Measurements from ENCODE around the gene ACKR1.

The ACKR1 gene

GRCh38 chr1:159229260-159229885, 24.7 kb downstream of the ACKR1 start:
- no peak for TF ChIP-seq CTCF (IDR thresholded peaks at IDR 0.05; ENCODE audit: control insufficient read depth, insufficient read depth, low read depth, low read length, missing control alignments)
- H3K4me3 ChIP-seq (ENCODE audit: control insufficient read depth, low read depth, low read length), result no peak overlapping the region
- DNase-seq (ENCODE audit: low read depth), result no peak

DNA sequence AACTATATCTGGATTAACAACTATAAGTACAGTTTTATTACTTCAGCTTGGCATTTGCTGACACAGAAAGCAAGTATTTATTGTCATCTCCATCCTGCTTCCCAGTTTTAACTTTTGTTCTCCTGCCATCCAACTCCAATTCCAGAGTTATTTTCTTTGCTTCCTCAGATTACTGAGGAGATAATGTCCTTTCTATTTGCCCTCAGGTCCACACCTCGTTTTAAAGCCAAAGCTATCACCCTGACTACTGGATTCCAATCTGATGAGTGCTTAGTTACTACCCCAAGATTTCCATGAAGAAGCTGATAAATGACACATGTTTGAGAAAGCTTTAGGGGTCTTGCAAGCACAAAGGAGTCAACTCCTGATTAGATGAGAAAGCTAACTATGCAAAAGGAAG, 25.2 kb downstream of the ACKR1 start:
- no peak for TF ChIP-seq CTCF (IDR thresholded peaks at IDR 0.05; ENCODE audit: control insufficient read depth, insufficient read depth, low read depth, low read length, missing control alignments)
- no peak overlapping the region for H3K4me3 ChIP-seq (ENCODE audit: control insufficient read depth, low read depth, low read length)

DNA sequence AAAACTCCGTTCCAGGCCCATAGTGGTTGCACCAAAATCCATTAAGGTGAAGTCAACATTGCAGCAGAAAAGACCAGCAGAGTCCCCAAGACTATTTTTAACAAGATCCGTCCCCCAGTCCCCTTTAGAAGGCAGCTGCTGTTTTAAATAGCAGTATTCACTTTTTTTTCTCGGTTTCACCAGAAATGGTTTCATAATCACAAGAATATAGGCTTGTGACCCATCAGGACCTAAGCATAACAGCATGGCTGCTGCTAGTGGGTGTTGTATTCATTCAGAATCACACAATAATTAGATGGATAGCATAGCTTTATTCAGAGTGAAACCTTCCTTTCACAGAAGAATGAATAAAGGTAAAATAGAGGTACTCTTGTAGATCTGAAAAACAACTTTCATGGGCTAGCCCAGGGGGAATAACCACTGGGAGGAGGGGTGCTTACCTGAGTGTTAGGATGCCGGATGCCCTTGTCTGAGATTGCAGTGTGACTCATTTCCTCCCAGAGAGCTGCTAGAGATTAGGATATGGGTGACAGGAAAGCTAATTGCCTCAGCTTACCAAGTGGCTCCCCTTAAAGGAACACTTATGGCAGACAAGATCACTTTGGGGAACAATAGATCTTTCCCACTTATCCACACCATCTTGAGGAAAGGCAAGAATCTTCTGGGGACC, 35.0 kb downstream of the ACKR1 start:
- H3K4me3 ChIP-seq (ENCODE audit: control insufficient read depth, low read depth, low read length), result no peak overlapping the region
- TF ChIP-seq CTCF (IDR thresholded peaks at IDR 0.05; ENCODE audit: control insufficient read depth, insufficient read depth, low read depth, low read length, missing control alignments), result no peak
- DNase-seq (ENCODE audit: low read depth), result no peak

More for the DNA sequence above, 25.2 kb downstream of the ACKR1 start:
- DNase-seq (ENCODE audit: low read depth), result no peak

DNA sequence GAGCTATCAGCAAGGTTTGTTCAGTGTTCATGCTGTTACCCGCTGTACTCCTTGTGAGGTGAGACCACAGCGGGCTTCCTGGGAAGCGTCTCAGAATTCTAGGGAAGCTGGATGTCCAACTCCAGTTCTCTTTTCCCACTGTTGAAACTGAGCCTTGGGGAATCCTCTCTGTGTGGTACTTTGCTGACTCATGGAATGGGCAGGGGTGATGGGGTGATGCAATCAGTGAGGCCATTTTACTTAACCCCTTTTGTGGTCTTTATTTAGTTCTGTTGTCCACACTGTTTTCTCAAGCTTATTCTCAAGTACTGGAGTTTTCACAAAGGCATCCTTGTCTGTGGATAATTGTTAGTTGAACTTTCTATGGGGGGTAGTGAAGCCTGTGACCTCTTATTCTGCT, 42.6 kb downstream of the ACKR1 start:
- TF ChIP-seq CTCF (IDR thresholded peaks at IDR 0.05; ENCODE audit: control insufficient read depth, insufficient read depth, low read depth, low read length, missing control alignments), result no peak
- no peak for DNase-seq (ENCODE audit: low read depth)
- H3K4me3 ChIP-seq (ENCODE audit: control insufficient read depth, low read depth, low read length), result no peak overlapping the region

DNA sequence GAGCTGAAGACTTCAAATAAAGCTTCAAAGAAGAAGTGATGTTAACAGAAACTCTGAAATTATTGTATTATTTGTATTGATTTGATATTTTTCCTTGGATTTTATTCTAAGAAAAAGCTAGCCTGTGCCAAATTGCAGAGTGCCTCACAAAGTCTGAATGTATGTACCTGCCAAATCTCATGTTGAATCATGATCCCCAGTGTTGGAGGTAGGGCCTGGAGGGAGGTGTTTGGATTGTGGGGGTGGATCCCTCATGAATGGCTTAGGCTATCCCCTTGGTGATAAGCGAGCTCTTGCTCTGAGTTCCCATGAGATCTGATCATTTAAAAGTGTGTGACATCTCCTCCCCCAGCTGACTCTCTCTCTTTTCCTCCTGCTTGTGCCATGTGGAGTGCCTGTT, 43.6 kb downstream of the ACKR1 start:
- no peak overlapping the region for H3K4me3 ChIP-seq (ENCODE audit: control insufficient read depth, low read depth, low read length)
- TF ChIP-seq CTCF (IDR thresholded peaks at IDR 0.05; ENCODE audit: control insufficient read depth, insufficient read depth, low read depth, low read length, missing control alignments), result no peak
- DNase-seq (ENCODE audit: low read depth), result no peak

DNA sequence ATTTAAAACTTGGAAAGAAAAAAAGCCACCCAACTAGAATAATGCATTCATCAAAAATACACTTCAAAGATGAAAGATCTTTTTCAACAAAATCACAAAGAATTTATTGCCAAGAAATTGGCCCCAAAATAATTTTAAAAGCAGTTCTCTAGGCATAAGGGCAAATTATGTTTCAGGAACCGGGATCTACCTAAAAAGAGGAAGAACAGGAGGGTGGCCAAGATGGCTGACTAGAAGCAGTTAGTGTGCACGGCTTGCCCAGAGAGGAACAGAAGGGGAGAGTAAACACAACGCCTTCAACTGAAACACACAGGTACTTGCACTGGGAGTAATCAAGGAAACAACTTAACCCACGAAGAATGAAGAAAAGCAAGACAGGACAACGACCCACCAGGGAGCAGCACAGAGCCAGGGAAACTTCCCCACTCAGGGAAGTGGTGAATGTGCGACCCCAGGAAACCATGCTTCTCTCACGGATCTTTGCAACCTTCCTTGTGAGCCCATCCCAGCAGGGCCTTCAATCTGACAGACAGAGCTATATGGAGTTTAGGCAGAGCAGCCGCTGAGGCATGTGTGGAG, 46.1 kb downstream of the ACKR1 start:
- no peak for DNase-seq (ENCODE audit: low read depth)
- no peak overlapping the region for H3K4me3 ChIP-seq (ENCODE audit: control insufficient read depth, low read depth, low read length)
- TF ChIP-seq CTCF (IDR thresholded peaks at IDR 0.05; ENCODE audit: control insufficient read depth, insufficient read depth, low read depth, low read length, missing control alignments), result no peak
